HG02970 (cell line): ENCODE results near the gene METTL23.

Experiments used
- ATAC-seq: cut with Tn5 transposase; IDR thresholded peaks from one replicate; pipeline ENCODE4 v1.9.1; 2021; ENCODE audit warnings: mild to moderate bottlenecking, moderate library complexity, moderate number of reproducible peaks; ENCODE audit not compliant: unreplicated experiment, low FRiP score

Gene METTL23

GRCh38 chr17:76726776-76727718 is at the start of gene METTL23:
TSS of gene METTL23 (plus strand) at chr17:76726839. CDS start at chr17:76729711, 2,872 bp downstream.
- ATAC-seq: peak; percentile 45

- ATAC-seq: no peak
Observed at GRCh38 chr17:76677406-76677805, 49.2 kb upstream of the METTL23 start.

- ATAC-seq: no peak
Observed at GRCh38 chr17:76678330-76678729, 48.3 kb upstream of the METTL23 start.

- no peak for ATAC-seq
Observed at GRCh38 chr17:76679239-76679638, 47.4 kb upstream of the METTL23 start.

GRCh38 chr17:76681222-76682137 is 45.2 kb upstream of the METTL23 start:
- no peak for ATAC-seq

- ATAC-seq: no peak
Observed at GRCh38 chr17:76682296-76682695, 44.3 kb upstream of the METTL23 start.

- ATAC-seq: no peak
Observed at GRCh38 chr17:76683011-76683755, 43.5 kb upstream of the METTL23 start.

GRCh38 chr17:76683921-76684745 is 42.5 kb upstream of the METTL23 start:
- no peak for ATAC-seq

- ATAC-seq: no peak
Observed at GRCh38 chr17:76684756-76685155, 41.9 kb upstream of the METTL23 start.

- no peak for ATAC-seq
Observed at GRCh38 chr17:76685366-76685765, 41.3 kb upstream of the METTL23 start.

GRCh38 chr17:76685846-76686245 is 40.8 kb upstream of the METTL23 start:
- ATAC-seq: no peak

GRCh38 chr17:76686538-76687297 is 39.9 kb upstream of the METTL23 start:
- ATAC-seq: no peak

GRCh38 chr17:76687298-76688164 is 39.1 kb upstream of the METTL23 start:
- no peak for ATAC-seq

- ATAC-seq: no peak
Observed at GRCh38 chr17:76688165-76688622, 38.4 kb upstream of the METTL23 start.

GRCh38 chr17:76689859-76690258 is 36.8 kb upstream of the METTL23 start:
- ATAC-seq: no peak

- no peak for ATAC-seq
Observed at GRCh38 chr17:76690596-76691280, 35.9 kb upstream of the METTL23 start.
